Limb (tissue), 2 donors: Measurements from ENCODE around the gene DIPK1B.

Experiments used
- DNase-seq, 2 donors: peaks; one replicate each; pipeline ENCODE4 v3.0.0-alpha.2; 2016; ENCODE audit errors: extremely low spot score in 2 of 2

DIPK1B gene

GRCh38 chr9:136686794-136687711 lies 25.3 kb upstream of the DIPK1B start, which contains the start of gene AGPAT2:
Gene AGPAT2 (minus strand): TSS chr9:136687457. CDS start chr9:136687357, 100 bp downstream.
- DNase-seq: peak in 1 of 2 donors; percentile 78

DNA sequence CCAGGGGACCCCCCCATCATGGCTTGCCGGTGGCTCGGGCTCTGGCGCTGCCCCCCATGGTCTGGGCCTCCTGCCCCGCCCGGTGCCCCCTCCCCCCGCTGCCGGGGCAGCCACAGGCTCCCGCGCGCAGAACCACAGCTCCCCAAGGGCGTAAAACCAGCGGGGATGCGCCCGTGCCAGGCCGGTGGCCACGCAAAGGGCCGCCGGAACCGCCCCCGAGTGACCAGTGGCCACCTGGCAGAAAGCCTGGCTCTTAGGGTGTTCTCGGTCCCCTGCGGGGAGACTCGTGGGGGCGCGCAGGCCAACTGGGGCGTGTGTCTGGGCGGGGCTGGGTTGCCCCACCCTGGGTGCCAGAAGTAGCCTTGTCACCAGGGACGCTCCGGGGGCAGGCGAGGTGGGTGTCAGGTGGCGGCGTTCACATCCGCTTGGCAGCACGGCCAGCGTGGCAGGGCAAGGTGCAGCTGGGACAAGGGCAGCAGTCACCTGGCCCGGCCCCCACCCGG lies 24.6 kb upstream of the DIPK1B start:
- no peak for DNase-seq

- no peak for DNase-seq
These were observed 23.9 kb upstream of the DIPK1B start for GRCh38 chr9:136688274-136689107.

DNA sequence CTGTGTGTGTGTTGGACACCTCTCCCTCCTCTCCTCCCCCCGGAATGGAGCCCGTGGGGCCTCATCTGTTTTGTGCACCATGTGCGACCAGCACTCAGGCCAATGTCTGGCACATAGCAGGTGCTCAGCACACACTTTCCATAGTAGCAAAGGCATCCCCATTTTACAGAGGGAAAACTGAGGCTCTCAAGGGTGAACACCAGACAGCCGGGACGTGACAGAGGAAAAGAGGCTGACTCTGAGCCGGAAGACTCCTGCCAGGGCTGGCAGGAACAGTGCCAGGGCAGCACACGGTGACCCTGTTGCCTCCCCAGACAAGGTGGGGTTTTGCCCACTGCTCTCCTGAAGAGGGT lies 23.3 kb upstream of the DIPK1B start:
- DNase-seq: no peak

DNA sequence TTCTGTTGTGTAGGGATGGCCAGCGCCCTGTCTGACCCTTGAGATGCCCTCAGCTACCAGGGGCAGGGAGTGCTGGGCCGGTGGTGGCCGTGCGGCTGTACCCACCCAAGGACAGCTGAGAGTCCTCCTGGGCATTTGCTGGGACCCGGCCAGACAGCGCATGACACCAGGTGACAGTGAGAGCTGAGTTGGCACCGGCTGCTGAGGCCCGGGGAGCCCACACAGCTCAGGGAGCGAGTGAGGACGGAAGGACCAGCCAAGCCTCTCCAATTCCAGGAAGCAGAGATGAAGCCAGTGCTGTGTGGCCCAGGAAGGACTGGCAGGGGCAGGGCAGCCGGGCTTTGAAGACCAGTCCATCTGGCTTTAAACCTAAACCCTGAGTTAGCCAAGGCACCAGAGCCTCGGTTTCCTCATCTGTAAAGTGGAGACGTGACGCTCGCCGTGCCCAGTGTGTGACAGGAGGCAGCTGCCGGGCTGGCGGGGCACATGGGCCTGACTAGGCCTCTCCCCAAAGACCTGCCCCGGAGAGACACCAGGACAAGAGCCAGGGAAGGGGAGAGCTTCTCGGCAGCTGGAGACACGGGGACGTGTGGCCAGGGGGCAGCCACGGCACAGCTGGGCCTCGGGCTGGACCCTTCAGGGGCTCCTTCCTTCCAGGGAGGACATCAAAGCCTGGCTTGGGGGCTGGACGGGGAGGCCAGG lies 22.1 kb upstream of the DIPK1B start:
- no peak for DNase-seq

DNA sequence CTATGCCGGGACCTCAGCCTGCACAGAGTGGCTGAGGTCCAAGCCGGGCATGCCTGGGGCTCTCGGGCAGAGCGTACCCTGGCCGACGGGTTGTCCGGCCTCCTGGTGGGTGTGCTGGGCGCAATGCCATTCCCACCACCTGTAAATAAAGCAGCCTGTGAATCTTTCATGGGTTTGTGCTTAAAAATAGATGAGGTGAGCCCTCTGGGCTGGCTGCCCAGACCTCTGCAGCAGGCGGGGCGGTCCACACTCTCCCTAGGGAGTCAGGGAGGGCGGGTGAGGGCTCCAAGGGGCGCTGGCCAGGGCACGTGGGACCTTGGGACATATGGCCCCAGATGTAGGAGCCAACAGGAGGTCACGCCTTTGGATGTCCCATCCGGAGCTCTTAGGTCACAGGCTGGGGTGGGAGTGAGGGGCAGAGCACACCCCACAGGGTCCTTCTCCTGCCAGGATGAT lies 21.5 kb upstream of the DIPK1B start:
- DNase-seq: no peak

- no peak for DNase-seq
These were observed 20.8 kb upstream of the DIPK1B start for GRCh38 chr9:136691316-136692184.

GRCh38 chr9:136692185-136693134 lies 19.9 kb upstream of the DIPK1B start:
- no peak for DNase-seq

- DNase-seq: no peak
These were observed 19.3 kb upstream of the DIPK1B start for GRCh38 chr9:136693135-136693489.

- no peak for DNase-seq
These were observed 18.7 kb upstream of the DIPK1B start for GRCh38 chr9:136693490-136694162.

DNA sequence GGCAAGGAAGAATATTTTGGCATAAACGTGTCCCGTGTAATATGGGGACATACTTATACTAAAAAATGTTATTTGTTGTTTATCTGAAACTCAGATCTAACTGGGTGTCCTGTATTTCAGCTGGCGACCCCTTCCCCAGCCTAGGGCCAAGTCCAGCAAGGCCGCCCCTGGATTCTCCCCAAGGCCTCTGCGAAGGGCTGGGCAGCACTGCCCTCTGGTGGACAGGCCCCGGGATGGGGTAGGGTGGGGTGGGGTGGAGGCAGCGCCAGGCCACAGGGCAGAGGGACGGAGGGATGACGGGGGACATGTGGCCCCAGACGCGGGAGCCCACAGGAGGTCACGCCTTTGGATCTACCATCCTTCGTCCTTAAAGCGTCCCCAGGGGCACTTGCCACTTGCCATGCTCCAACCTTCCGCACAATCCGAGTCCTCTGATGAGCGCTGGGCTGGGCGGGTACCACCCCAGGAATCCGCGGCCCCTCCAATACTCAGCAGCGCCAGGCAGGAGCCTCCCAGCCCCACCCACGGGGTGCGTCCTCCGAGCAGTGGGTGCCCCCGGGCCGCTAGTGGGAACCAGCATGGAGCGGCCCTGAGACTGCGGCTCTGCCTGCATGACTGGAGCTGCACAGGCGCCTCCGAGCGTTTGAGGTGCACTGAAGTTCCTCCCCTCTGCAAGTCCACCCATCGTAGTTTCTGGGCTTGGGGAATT lies 18.1 kb upstream of the DIPK1B start:
- DNase-seq: no peak

GRCh38 chr9:136694872-136695247 lies 17.5 kb upstream of the DIPK1B start:
- DNase-seq: no peak

GRCh38 chr9:136695435-136695895 lies 16.9 kb upstream of the DIPK1B start:
- DNase-seq: no peak

- no peak for DNase-seq
These were observed 16.4 kb upstream of the DIPK1B start for GRCh38 chr9:136695955-136696354.

- DNase-seq: peak in 1 of 2 donors; percentile 58
These were observed 15.9 kb upstream of the DIPK1B start for GRCh38 chr9:136696502-136696901.

GRCh38 chr9:136697146-136697820 lies 15.1 kb upstream of the DIPK1B start:
- DNase-seq: no peak

DNA sequence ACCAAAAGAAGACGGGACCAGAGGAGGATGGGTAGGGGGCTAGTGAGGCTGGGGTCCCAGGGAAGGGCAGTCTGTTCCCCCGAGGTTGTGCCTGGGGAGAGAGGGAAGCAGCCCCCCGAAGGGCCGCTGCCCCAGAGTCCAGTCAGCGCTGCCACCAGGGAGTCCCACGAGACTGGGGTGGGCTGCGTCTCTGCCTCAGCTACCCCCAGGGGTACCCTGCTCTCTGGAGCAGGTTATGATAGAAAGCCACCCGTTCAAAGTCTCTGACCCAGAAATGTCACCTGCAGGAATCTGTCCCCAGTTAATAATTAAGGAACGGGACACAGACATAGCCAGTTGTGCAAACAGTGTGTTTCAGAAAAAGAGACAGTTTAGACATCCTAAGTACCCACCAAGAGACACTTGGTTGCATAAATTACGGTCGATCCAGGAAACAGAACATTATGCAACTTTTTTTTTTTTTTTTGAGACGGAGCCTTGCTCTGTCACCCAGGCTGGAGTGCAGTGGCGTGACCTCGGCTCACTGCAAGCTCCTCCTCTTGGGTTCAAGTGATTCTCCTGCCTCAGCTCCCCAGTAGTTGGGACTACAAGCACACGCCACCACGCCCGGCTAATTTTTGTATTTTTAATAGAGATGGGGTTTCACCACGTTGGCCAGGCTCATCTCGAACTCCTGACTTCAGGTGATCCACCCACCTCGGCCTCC lies 14.4 kb upstream of the DIPK1B start:
- no peak for DNase-seq
